SK-N-SH treated with all-trans-retinoic acid at 6 μM for 48 hours (cell line): Measurements from ENCODE around the gene KRTCAP2.

Experiments
- ARNTL ChIP-seq: fragments of 450-650 bp; formaldehyde crosslinking; IDR thresholded peaks from 2 replicates; pipeline ENCODE4 v1.5.0; 2020; ENCODE audit warnings: low read depth, mild to moderate bottlenecking, moderate library complexity, borderline replicate concordance
- GLIS3 ChIP-seq: fragments of 250-450 bp; sonication (Bioruptor Pico); IDR thresholded peaks from 2 replicates; pipeline ENCODE4 v1.5.0; 2020; ENCODE audit warnings: mild to moderate bottlenecking, moderate library complexity
- ISL1 ChIP-seq: fragments of 250-450 bp; sonication (Bioruptor Pico); IDR thresholded peaks from 2 replicates; pipeline ENCODE4 v2.1.2; 2022; ENCODE audit warnings: mild to moderate bottlenecking, moderate library complexity
- PATZ1 ChIP-seq: fragments of 250-450 bp; sonication (Bioruptor Pico); IDR thresholded peaks from 2 replicates; pipeline ENCODE4 v1.8.0; 2020; ENCODE audit warnings: mild to moderate bottlenecking, moderate library complexity, borderline replicate concordance
- POU6F1 ChIP-seq: fragments of 250-450 bp; sonication (Bioruptor Pico); IDR thresholded peaks from 2 replicates; pipeline ENCODE4 v1.8.0; 2021; ENCODE audit warnings: low read depth, mild to moderate bottlenecking, moderate library complexity, borderline replicate concordance
- PPARA ChIP-seq: fragments of 250-450 bp; sonication (Bioruptor Pico); IDR thresholded peaks from 2 replicates; pipeline ENCODE4 v1.5.0; 2020; ENCODE audit warnings: mild to moderate bottlenecking, borderline replicate concordance
- ZC3H10 ChIP-seq: fragments of 250-450 bp; sonication (Bioruptor Pico); IDR thresholded peaks from 2 replicates; pipeline ENCODE4 v1.5.1; 2021; ENCODE audit warnings: mild to moderate bottlenecking, moderate library complexity
- ZFP3 ChIP-seq: fragments of 250-450 bp; sonication (Bioruptor Pico); IDR thresholded peaks from 2 replicates; pipeline ENCODE4 v1.5.0; 2020; ENCODE audit warnings: mild to moderate bottlenecking, moderate library complexity

DNA sequence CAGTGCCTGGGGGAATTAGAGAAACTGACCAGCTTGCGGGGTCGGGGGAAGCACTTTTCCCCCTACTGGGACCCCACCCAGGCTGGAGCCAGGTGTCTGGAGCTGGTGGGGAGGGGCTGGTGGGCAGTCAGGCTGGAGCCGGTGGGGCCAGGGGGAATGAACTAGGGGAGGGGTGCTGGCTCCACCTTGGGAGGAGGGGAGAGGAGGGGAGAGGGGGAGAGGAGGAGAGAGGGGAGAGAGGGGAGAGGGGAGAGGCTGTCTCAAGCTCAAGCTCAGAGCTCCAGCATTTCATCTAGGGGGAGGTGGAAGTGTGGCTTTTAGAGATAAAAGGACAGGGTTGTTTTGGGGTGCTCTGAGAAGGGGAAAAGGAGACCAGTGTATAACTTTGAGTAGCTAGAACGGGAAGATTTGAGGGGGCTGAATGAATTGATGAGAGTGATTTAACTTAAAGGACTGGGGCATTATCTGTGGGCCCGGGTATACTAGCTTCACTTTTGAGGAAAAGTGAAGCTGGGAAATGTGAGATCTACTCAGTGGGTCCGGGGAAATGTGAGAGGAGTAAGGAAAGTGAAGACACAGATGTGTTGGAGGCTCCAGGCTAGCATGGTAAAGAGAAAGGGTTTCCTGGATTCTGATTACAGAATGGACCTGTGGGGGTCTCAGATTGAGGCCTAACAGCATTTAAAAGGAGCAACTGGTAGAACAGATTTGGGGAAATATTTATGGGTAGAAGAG lies 42.7 kb downstream of the KRTCAP2 start:
- TF ChIP-seq PPARA (no peak), GLIS3 (CRISPR knock-in tag) (no peak), POU6F1 (CRISPR knock-in tag) (no peak), ZFP3 (CRISPR knock-in tag) (no peak), ZC3H10 (CRISPR knock-in tag) (no peak), PATZ1 (CRISPR knock-in tag) (no peak), ISL1 (CRISPR knock-in tag) (no peak), ARNTL (no peak)
